NCI-H2196 treated with DMSO at 0.1 percent for 48 hours (cell line): ENCODE results near the gene CACNA1C.

Experiments used
- DNase-seq: peaks from one replicate; lab custom pipeline; 2025; ENCODE audit not compliant: unreplicated experiment; lab: John Stamatoyannopoulos, UW

The CACNA1C gene

DNA sequence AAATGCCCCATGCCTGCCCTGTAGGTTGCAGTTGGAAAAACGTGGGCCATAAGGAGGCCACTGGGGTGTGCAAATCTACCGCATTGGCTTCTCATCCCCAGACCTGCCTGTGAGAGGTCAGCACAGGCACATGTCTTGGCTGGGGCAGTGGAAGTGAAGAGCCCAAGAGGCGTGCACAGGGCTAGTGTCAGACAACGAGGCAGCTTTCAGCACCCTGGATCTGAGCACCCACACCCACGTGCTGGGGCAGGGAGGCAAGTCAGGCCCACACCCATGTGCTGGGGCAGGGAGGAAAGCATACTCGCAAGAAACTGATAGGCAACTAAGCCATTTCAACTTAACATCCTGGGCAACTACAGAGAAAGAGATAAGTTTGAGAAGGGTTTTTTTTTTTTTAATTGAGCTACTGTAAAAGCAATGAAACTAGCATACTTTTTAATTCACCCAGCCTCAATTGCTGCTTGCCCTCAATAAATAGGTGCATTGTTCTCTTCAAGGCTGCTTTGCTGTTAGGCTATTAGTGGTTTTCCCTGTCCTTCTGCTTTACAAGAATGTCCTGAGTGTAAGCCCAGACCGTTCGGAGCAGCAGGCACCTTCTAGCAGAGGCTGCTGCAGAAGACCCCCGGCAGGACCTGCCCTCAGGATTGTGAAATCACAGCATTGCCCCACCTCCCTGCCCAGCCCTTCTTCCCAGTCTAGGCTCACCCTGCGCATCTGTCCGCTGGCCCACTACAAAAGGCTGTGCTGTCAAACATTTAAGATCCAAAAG is 386.7 kb downstream of the CACNA1C start:
- no peak for DNase-seq

DNA sequence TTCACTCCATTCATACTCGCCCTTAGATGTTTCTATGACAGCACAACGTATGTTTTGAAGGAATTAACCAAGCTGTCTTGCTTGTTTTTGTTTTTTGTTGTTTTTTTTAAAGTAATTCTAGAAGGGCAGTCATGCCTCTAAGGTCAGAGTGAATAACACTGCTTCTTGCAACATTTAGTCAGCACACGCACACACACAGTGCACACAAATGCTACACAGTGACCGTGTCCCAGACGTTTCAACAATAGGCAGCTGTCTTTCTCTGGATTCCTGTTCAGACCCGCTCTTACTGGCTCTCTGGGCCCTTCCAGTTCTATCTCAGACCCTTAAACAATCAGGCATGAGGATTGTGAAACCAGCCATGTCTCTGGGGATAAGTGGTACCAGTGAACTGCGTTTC is 391.0 kb downstream of the CACNA1C start:
- DNase-seq: no peak

DNA sequence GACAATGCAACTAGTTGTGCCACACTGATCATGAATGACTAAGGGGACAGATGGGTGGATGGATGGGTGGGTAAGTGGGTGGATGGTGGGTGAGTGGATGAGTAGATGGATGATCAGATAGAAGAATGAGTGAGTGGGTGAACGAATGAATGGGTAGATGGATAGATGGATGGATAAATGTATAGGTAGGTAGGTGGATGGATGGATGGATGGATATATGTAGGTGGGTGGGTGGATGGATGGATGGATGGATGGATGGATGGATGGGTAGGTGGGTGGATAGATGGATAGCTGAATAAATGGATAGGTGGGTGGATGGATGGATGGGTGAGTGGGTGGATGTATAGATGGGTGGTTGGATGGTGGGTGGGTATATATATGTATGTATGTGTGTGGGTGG is 393.2 kb downstream of the CACNA1C start:
- DNase-seq: no peak

DNA sequence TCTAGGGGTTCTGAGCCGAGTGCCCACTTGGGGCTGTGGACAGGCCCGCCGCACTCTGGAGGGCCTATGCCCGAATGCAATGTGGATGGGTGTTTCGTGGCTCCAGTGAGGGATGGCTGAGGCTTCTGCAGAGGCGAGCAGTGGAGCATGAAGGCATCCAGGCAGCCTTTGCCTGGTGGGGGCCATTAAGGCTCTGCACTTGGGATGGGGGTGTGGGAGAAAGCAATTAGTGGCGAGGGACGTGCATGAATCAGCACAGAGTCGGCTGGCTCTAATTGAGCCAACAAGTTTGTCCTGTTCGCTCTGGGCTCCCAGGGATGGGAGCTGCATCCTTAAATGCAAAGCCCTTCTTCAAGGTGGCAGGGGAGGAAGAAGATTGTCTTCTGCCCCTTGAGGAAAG is 395.1 kb downstream of the CACNA1C start:
- DNase-seq: no peak

DNA sequence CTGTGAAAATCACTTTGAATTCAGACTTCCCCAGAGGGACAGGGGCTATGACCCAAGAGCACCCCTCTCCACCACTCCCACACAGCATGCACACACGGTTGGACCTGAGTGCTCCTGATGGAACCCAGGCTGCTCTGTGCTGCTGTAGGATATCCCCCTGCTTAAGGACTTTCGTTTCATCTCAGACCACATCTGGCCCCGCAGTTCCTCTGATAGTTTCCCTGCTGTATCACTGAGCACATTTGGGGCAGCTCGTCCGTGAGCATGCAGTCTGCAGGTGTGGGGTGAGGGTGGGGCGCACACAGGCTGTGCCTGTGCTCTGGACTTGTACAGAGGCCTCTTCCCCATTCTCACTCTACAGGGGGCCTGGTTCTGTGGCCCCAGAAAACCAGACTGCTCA is 396.8 kb downstream of the CACNA1C start:
- DNase-seq: no peak

DNA sequence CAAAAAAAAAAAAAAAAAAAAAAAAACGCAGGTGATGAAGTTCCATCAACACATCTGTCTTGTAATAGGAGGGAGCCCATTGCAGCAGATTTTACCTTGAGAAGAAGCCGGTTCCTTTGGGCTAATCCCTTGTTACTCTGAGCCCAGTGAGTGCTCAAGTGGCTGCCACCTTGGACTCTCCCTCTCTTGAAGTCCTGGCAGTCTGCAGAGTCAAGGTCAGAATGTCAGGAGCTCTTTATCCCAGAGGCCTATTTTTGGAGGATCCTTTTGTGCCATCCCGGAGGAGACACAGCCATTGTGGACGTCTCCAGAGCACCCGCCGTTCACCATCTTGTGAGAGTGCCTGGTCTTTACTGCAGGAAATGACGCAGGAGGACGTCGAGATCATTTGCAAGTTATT is 397.8 kb downstream of the CACNA1C start:
- no peak for DNase-seq

DNA sequence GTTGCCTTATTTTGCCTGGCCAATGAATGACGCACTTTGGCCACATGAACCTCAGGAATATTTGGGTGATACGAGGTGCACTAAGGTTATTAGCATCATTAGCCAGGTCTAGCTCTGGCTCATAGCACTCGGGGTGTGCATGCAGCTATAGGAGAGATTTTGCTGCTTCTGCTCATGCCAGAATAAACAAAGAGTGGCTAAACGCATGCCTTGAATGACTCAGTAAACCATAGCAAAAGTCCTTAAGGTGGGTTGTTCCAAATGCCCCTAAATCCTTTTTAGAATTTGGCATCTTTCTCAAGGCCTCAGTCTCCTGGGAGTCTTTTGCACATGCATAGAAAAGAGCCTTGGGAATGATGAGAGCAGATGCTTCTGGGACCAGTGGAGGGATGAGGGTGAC is 398.2 kb downstream of the CACNA1C start:
- no peak for DNase-seq

DNA sequence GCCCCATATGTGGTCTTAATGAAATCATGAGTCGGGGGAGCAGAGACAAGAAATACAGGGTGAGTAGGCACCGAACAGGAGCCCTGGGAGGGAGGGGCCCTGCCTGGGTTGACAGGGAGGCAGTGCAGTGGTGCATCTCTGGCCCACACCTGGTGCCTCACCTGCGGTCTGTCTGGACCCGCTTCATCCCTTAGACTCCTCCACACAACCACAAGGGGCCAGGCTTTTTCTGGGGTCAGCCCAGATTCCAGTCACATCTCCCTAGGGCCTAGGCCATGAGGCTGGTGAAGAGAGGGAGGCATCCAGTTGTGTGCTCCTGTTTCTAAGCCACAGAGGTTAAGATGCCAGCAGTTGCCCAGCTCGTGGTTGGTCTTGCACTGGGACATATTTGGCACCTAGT is 398.7 kb downstream of the CACNA1C start:
- DNase-seq: no peak

DNA sequence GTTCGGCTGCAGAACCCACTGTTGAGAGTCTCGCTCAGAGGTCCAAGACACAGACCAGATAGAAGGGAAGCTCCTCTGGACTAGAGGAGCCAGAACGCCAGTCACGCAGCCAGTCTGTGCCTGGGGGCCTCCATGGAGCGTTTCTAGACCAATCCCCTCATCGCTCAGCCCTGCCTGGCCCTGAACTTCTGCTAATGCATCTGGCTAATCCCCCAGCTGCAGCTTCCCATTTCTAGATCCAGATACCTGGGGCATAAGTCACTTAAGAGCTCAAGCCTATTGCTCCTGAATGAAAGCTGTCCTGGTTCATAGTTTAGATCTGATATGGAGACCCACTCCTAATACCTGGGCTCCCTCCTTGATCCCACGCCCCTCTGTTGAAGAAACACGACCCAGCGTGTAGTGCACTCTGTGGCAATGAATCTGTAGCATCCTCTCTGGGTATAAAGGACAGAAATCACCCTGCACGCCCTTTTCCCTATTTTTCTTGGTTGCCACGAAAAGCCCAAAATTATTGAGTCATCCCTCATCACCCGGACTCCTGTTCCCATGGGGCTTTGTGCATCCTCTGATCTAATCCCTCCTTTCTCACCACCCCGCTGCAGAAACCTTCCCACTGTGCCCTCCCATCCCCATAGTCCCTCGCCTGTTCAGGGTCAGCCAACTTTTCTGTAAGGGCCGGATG is 400.4 kb downstream of the CACNA1C start:
- DNase-seq: no peak

DNA sequence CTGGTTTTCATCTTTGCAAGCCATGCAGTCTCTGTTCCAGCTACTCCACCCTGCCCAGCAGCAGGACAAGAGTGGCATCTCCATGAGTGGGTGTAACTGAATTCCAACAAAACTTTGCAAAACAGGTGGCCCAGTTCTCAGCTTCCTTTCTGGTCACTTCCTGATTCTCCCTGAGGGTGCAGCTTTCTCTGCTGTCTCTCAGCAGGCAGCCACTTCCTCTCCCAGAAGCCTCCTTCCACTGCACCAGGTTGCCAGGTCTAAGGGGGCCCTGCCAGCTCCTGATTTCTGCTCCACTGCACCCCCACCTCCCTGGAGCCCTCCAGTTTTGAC is 400.9 kb downstream of the CACNA1C start:
- DNase-seq: no peak

DNA sequence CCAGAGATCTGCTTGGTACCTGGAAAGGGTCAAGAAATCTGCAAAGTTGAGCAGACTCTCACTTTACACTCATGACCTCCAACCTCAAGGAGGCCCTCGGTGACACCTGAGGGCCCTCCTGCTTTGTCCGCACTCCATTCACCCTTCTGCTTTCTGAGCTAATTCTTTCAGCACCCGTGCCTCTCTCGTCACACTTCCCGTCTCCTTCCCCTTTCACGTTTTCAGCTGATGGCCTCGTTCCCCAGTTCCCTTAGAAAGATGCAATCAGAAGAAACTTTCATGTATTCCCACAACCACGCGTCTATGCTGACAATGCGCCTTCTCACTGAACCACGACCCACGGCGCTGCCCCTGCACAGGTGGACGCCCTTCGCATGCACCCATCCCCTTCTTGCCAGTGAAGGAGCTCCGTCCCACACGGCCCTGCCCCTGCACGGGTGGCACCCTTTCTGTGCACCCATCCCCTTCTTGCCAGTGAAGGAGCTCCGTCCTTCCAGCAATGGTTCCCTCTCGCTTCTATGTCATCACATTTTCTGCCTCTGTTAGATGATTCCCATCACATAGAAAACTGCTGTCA is 401.9 kb downstream of the CACNA1C start:
- DNase-seq: no peak

DNA sequence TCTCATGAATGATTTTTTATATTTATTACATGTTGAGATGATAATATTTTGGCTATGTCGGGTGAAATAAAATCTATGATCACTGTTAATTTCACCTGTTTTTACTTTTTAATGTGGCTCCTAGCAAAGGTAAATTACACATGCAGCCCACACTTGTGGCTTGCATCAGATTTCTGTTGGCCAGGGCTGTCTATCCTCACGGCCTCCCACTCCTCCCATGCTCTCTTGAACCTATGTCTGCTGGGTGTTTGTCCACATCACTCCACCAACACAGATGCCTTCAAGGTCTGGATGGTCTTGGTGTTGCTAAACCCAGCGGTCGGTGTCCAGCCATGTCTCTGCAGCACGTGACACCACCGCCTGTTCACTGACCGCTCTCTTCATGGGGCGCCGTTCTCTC is 402.6 kb downstream of the CACNA1C start:
- no peak for DNase-seq

DNA sequence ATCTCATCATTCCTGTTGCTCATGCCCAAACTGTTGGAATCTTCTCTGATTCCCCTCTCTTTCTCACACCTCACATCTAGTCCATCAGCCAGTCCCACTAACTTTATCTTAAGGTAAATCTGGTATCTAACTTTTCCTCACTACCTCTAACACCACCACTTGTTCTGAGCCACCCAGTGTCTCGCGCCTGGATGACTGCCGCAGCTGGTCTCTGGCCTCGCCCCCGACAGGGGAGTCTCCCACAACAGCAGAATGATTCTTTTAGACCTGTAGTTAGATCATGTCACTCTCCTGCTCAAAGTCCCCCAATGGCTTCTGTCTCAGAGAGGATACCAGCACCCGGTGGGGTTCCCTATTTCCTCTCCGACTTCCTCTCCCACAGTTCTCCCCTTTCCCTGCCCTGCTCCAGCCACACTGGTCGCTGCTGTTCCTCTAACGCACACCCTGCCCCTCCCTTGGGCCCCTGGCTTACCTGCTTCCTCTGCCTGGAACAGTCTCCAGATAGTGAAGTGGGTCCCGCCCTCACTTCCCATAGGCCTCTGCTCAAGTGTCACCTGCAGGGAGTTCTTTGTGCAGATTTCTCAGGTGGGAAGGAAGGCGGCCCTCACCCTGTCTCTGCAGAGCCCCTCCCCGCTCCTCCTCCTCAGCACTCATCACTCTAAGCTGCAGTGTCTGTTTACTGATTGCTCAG is 403.5 kb downstream of the CACNA1C start:
- no peak for DNase-seq

DNA sequence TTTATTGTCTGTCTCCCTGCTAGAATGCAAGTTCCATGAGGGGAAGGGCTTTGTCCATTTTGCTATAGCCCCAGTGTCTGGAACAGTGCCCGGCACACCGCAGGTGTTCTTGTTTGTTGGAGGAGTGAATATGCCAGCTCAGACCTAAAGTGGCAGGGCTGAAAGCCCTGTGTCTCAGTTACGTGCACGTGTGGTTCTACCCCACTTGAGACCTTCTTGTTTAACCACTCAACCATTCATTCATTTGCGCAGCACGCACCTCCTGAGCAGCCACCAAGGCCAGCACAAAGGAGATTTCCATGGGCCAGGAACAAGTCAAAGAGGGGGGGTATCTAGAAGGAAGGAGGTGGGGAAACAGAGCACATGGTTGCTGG is 404.0 kb downstream of the CACNA1C start:
- no peak for DNase-seq

DNA sequence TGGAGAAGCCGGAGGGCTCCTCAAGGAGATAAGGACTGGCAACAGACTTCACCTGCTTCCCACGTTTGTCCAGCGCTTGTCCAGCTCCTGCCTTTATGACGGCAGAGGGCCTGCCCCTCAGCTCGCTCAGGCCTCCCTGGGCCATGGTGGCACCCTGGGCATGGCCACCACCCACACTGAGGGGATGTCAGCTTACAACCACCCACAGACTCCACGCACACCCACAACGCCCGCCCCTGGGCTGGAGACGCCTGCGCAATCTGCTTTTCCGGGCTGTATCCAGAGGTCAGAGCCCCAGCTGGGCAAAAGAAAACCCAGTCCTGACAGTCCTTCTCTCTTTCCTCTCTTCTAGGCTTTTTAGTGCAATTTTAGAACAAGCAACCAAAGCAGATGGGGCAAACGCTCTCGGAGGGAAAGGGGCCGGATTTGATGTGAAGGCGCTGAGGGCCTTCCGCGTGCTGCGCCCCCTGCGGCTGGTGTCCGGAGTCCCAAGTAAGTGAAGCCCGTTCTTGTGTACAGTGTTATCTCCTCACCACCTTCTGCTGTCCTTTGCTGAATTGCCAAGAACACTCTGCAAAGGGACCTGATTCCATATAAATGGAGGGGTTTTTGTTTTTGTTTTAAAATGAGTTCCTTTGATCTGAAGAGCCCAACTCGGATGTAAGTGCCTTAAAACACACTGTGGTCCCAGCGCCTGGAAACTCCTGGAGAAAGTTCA is 404.6 kb downstream of the CACNA1C start:
- no peak for DNase-seq

DNA sequence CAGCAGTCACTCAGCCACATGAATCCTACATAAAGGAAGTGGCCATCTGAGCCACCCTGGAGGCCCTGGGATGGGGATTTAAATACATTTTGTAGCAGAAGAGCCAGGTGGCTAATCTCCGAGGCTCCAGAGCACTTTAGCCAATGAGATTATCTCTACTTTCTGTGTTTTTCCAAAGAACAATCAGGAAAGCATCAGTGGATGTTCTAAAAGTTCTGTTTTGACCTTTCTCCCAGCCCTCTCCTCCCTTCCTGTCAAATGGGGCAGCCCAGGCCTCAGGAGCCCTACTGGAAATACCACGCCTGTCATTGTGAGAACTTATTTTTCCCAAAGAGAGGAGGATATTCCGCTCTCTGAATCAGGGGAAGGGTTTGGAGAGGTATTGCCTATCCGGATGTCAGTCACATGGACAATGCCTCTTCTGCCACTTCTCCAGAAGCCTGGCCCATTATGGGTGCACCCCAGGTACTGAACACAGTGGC is 405.2 kb downstream of the CACNA1C start:
- DNase-seq: no peak

DNA sequence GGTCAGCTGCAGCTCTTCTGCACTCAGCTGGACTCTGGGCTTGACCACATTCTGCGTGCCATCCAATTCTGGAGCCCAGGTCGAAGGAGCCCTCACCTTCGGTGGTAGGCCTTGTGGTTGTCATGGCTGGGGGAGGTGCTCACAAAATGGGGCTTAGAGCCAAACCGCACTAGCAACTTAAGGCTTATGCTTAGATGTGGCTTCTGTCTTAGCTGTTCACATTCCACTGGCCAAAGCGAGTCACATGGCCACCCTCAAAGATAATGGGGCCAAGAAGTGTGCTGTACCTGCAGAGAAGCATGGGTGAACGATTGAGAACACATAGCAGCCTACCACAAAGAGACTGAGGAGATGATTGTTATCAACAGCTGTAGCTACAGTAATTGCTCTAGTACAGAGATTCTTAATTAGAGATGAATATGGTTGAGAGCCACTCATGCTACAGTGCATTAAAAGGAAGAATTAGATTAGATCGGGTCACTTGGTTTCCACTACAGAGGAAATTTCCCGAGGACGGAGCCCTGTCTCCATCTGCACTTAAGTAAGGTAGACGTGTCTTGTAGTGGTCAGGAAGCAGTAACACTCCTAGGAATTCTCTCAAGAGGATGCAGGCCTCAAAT is 407.4 kb downstream of the CACNA1C start:
- DNase-seq: no peak

DNA sequence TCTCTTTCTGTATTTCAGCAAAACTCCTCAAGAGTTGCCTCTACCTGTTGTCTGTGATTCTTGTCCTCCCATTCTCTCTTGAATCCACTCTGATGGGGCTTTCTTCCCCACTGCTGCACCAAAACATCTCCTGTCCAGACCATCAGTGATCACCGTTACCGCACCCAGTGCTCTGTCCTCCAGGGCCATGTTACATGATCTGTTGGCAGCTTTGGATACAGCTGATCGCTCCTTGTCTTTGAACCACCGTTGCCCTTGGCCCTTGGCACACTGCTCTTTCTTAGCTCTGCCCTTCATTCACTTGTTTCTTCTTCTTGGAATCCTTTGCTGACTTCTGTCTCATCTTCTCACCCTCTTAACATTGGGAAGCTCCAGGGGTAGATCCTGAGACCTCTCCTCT is 408.3 kb downstream of the CACNA1C start:
- no peak for DNase-seq

DNA sequence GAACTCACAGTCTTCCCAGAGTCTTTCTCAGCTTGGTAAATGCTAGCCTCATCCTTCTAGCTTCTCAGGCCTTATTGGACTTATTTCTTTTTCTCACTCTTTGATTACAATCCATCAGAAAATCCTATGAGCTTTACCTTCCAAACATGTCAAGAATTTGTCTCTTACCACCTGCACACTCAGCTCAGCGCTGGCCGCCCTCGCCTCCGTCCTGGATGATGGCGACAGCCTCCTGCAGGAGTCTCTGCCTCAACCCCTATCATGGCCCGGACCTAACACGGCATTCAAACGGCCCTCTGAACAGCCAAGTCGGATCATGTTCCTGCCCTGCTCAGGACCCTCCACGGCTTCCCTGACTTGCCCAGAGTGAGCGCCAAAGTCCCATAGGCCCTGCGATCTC is 408.9 kb downstream of the CACNA1C start:
- no peak for DNase-seq

DNA sequence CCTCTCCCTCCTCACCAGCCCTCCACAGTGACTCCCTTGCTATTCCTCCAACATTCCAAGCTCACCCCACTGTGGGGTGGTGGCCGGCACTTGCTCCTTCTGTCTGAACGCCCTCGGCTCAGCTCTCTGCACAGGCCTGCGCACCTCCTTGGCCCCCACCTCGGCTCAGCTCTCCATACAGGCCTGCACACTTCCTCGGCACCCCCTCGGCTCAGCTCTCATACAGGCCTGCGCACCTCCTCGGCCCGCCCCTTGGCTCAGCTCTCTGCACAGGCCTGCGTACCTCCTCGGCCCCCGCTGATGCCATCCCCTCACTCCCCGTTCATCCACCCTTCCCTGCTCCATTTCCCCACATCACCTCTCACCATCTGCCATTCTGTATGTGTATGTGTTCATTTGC is 409.3 kb downstream of the CACNA1C start:
- DNase-seq: no peak

DNA sequence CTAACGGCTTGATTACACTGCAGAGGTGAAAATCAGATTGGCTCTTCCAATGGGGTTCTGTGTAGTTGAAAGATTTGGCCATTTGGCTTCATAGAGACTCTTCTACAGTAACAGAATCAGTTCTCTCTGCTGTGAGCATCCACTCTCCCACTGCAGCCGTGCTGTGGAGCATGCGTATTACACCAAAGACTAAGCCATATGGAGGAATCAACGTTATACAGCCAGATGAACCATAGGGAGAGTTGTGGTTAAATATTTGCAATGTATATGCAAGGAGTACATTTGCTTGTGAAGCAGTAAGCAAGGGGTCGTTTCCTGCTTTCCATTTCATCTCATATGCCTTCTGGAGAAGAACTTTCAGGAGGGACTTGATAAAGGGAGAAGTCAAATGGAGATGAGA is 410.9 kb downstream of the CACNA1C start:
- no peak for DNase-seq
